Measurements from ENCODE around the gene PADI3. TPM values are rescaled to one million over a fixed set of nuclear protein-coding genes. Genes with fewer than 3 reads are reported as not detected.

PADI3 gene
- polyA plus RNA-seq, 3 donors, result 0.01 TPM; not detected in 2

GRCh38 chr1:17211377-17211776 lies 37.5 kb upstream of the PADI3 start:
- Histone ChIP-seq H3K27me3 (ENCODE audit: control insufficient read depth in 2 of 2, insufficient read depth in 2 of 2, low read length in 2 of 2) (no peaks in the 10 kb centered on the region), H3K4me1 (ENCODE audit: control insufficient read depth in 1 of 2, insufficient read depth in 2 of 2, low read length in 2 of 2) (peaks cover 43 to 46% of the 10 kb centered on the region in 2 donors), H3K9me3 (replicated peaks in 1 of 2; ENCODE audit: control insufficient read depth in 1 of 2, insufficient read depth in 1 of 2, low read length in 2 of 2) (no peaks in the 10 kb centered on the region), H3K9ac (ENCODE audit: insufficient read depth, low read length, poor library complexity, severe bottlenecking) (no peak overlapping the region), H3K27ac (ENCODE audit: low read depth in 1 of 2, low read length in 2 of 2) (no peak overlapping the region), H3K4me2 (replicated peaks; ENCODE audit: extremely low read depth, low read length, poor library complexity, severe bottlenecking) (no peak overlapping the region), H3K4me3 (replicated peaks in 1 of 3; ENCODE audit: low read depth in 2 of 3, low read length in 3 of 3) (no peak overlapping the region), H3K36me3 (replicated peaks in 1 of 2; ENCODE audit: control insufficient read depth in 1 of 2, insufficient read depth in 2 of 2, low read length in 2 of 2) (no peaks in the 10 kb centered on the region), H3K79me2 (ENCODE audit: insufficient read depth, low read length) (no peaks in the 10 kb centered on the region), H2AFZ (ENCODE audit: insufficient read depth, low read depth, low read length, poor library complexity, severe bottlenecking) (no peak overlapping the region), H4K20me1 (ENCODE audit: insufficient read depth, low read length) (no peaks in the 10 kb centered on the region)
- H3K27ac Mint-ChIP-seq, result no peak overlapping the region
- 100% methylated on average over 2 of the region's 5 CpGs for WGBS (ENCODE audit: insufficient coverage)
- H3K4me1 Mint-ChIP-seq, result peaks cover 47% of the 10 kb centered on the region
- peaks cover 0 to 1% of the 10 kb centered on the region in 2 donors for H3K36me3 Mint-ChIP-seq
- peaks cover 0 to 3% (median 0%) of the 10 kb centered on the region in 7 donors for H3K9me3 Mint-ChIP-seq
- H3K4me3 Mint-ChIP-seq, result no peak overlapping the region
- DNase-seq, result no peak
- TF ChIP-seq, protein P1, sequence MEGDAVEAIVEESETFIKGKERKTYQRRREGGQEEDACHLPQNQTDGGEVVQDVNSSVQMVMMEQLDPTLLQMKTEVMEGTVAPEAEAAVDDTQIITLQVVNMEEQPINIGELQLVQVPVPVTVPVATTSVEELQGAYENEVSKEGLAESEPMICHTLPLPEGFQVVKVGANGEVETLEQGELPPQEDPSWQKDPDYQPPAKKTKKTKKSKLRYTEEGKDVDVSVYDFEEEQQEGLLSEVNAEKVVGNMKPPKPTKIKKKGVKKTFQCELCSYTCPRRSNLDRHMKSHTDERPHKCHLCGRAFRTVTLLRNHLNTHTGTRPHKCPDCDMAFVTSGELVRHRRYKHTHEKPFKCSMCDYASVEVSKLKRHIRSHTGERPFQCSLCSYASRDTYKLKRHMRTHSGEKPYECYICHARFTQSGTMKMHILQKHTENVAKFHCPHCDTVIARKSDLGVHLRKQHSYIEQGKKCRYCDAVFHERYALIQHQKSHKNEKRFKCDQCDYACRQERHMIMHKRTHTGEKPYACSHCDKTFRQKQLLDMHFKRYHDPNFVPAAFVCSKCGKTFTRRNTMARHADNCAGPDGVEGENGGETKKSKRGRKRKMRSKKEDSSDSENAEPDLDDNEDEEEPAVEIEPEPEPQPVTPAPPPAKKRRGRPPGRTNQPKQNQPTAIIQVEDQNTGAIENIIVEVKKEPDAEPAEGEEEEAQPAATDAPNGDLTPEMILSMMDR (IDR thresholded peaks at IDR 0.05), result no peak
- intact Hi-C loops (cut with micrococcal nuclease), result no loop called here
- H3K27me3 Mint-ChIP-seq (ENCODE audit: low read depth in 3 of 3), result peaks cover 12 to 20% (median 17%) of the 10 kb centered on the region in 3 donors

- H3K27ac Mint-ChIP-seq, result peak overlapping the region in 1 of 7 donors; percentile 54
- H3K36me3 ChIP-seq (replicated peaks in 1 of 2; ENCODE audit: control insufficient read depth in 1 of 2, insufficient read depth in 2 of 2, low read length in 2 of 2), result no peaks in the 10 kb centered on the region
- intact Hi-C loops (cut with micrococcal nuclease), result no loop called here
- no peak overlapping the region for H2AFZ ChIP-seq (ENCODE audit: insufficient read depth, low read depth, low read length, poor library complexity, severe bottlenecking)
- H3K79me2 ChIP-seq (ENCODE audit: insufficient read depth, low read length), result no peaks in the 10 kb centered on the region
- H3K9me3 ChIP-seq (replicated peaks in 1 of 2; ENCODE audit: control insufficient read depth in 1 of 2, insufficient read depth in 1 of 2, low read length in 2 of 2), result no peaks in the 10 kb centered on the region
- peaks cover 36 to 39% of the 10 kb centered on the region in 2 donors for H3K4me1 ChIP-seq (ENCODE audit: control insufficient read depth in 1 of 2, insufficient read depth in 2 of 2, low read length in 2 of 2)
- WGBS (ENCODE audit: insufficient coverage), result 75% methylated on average over 10 of the region's 10 CpGs
- peaks cover 41% of the 10 kb centered on the region for H3K4me1 Mint-ChIP-seq
- no peak overlapping the region for H3K4me3 ChIP-seq (replicated peaks in 1 of 3; ENCODE audit: low read depth in 2 of 3, low read length in 3 of 3)
- H4K20me1 ChIP-seq (ENCODE audit: insufficient read depth, low read length), result no peaks in the 10 kb centered on the region
- peaks cover 12 to 20% (median 17%) of the 10 kb centered on the region in 3 donors for H3K27me3 Mint-ChIP-seq (ENCODE audit: low read depth in 3 of 3)
- H3K4me2 ChIP-seq (replicated peaks; ENCODE audit: extremely low read depth, low read length, poor library complexity, severe bottlenecking), result no peak overlapping the region
- no peak overlapping the region for H3K4me3 Mint-ChIP-seq
- H3K27me3 ChIP-seq (ENCODE audit: control insufficient read depth in 2 of 2, insufficient read depth in 2 of 2, low read length in 2 of 2), result no peaks in the 10 kb centered on the region
- H3K27ac ChIP-seq (ENCODE audit: low read depth in 1 of 2, low read length in 2 of 2), result no peak overlapping the region
- TF ChIP-seq, protein P1 (IDR thresholded peaks at IDR 0.05), result no peak
- peaks cover 0 to 3% (median 0%) of the 10 kb centered on the region in 7 donors for H3K9me3 Mint-ChIP-seq
- DNase-seq, result no peak
- peak overlapping the region; percentile 28 for H3K9ac ChIP-seq (ENCODE audit: insufficient read depth, low read length, poor library complexity, severe bottlenecking)
- peaks cover 0 to 1% of the 10 kb centered on the region in 2 donors for H3K36me3 Mint-ChIP-seq
Measured at GRCh38 chr1:17212009-17212408, 36.9 kb upstream of the PADI3 start.

Data from CD14-positive monocyte (primary cell).